Stimulated activated CD4-positive, alpha-beta T cell treated with anti-CD3 and anti-CD28 coated beads, Interleukin-4, amount 100 ng/mL, for 48 hours (primary cell): ENCODE measurements around the gene NOVA1.
"Not testable (repeated sequence)": the region's sequence is repeated elsewhere in the genome, so short reads cannot be mapped to it uniquely, and the experiment has no call there.

Experiments used
- DNase-seq, 2 donors: peaks; one replicate each; pipeline ENCODE4 v3.0.0-alpha.2; 2020; ENCODE audit warnings: low read depth in 2 of 2

Gene NOVA1, protein sequence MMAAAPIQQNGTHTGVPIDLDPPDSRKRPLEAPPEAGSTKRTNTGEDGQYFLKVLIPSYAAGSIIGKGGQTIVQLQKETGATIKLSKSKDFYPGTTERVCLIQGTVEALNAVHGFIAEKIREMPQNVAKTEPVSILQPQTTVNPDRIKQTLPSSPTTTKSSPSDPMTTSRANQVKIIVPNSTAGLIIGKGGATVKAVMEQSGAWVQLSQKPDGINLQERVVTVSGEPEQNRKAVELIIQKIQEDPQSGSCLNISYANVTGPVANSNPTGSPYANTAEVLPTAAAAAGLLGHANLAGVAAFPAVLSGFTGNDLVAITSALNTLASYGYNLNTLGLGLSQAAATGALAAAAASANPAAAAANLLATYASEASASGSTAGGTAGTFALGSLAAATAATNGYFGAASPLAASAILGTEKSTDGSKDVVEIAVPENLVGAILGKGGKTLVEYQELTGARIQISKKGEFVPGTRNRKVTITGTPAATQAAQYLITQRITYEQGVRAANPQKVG

DNA sequence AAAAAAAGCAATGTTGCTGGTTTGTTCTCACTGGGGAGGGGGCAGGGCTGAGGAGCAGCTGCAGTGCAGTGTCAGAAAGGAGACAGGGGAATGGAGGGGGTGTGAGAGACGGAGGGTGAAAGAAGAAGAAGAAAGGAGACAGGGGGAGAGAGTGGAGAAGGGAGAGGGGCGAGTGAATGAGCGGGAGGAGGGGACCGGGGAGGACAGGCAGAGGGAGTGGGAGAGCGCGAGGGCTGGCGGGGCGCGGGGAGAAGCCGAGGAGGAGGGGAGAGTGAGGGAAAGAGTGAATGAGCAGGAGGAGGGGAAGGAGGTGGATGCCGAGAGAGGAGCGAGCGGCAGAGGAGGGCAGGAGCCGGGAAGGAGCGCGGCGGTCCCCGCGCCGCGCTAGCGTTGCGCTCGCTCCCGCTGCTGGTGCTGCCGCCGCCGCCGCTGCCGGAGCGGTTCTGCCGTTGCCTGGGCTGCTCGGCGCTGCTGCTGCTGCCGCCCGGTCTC lies at the start of gene NOVA1:
NOVA1 (minus strand) TSS at position 445 of the 492 bp plus-strand sequence. CDS start 597 bp downstream, outside the sequence.
- DNase-seq = no peak

DNA sequence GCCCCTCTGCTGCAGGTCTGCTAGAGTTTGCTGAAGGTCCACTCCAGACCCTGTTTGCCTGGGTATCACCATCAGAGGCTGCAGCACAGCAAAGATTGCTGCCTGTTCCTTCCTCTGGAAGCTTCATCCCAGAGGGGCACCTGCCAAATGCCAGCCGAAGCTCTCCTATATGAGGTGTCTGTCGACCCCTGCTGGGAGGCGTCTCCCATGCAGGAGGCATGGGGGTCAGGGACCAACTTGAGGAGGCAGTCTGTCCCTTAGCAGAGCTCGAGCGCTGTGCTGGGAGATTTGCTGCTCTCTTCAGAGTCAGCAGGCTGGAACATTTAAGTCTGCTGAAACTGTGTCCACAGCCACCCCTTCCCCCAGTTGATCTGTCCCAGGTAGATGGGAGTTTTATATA lies 47.2 kb upstream of the NOVA1 start:
- DNase-seq = not testable (repeated sequence)

DNA sequence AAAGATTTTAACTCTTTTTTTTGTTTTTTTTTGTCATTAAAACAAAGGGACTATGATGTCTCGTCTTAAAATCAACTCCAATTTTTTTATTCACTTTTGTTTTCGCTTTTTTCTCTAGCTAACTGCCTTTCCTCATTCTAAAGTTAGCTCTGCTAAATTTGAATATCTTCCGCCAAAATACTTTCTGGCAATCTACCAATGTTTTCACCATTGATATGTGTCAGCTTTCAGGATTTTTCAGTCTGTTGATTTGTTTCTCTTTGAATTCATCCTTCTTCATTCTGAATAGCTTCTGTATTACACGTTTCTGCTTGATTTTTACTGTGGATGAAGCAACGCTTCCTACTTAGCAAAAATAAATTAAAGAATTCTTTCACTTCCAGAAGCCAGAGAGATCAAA lies 38.7 kb upstream of the NOVA1 start:
- no peak for DNase-seq

DNA sequence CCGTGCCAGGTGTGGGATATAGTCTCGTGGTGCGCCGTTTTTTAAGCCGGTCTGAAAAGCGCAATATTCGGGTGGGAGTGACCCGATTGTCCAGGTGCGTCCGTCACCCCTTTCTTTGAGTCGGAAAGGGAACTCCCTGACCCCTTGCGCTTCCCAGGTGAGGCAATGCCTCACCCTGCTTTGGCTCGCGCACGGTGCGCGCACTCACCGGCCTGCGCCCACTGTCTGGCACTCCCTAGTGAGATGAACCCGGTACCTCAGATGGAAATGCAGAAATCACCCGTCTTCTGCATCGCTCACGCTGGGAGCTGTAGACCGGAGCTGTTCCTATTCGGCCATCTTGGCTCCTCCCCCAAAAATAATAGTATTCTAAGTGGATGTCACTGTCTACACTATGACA lies 37.1 kb upstream of the NOVA1 start:
- not testable (repeated sequence) for DNase-seq

DNA sequence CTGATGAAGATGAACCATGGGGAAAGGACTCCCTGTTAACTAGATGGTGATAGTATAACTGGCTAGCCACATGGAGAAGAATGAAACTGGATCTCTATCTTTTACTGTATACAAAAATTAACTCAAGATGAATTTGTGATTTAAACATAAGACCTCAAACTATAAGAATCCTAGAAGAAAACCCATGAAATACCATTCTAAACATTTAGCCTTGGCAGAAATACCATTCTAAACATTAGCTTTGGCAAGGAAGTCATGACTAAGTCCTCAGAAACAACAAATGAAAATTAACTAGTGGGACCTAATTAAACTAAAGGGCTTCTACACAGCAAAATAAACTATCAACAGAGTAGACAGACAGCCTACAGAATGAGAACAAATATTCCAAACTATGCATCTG lies 28.4 kb upstream of the NOVA1 start:
- no peak for DNase-seq

DNA sequence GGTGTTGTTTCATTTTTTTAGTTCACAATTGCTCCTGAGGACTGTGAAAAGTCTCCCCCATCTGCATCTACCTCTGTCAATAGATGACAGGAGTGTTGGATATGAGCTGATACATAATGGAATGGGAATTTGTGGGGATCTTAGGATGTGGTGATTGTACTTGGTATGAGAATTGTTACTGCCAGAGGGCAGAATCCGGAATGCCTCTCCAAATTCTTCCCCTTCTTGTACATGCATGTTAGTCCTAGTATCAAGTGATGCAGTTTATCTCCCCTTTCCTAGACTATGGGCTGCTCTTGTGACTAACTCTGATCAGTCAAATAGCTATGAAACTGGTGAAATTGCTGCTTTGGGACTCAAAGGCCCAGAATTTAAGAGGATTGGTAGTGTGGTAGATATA lies 24.8 kb upstream of the NOVA1 start:
- no peak for DNase-seq

DNA sequence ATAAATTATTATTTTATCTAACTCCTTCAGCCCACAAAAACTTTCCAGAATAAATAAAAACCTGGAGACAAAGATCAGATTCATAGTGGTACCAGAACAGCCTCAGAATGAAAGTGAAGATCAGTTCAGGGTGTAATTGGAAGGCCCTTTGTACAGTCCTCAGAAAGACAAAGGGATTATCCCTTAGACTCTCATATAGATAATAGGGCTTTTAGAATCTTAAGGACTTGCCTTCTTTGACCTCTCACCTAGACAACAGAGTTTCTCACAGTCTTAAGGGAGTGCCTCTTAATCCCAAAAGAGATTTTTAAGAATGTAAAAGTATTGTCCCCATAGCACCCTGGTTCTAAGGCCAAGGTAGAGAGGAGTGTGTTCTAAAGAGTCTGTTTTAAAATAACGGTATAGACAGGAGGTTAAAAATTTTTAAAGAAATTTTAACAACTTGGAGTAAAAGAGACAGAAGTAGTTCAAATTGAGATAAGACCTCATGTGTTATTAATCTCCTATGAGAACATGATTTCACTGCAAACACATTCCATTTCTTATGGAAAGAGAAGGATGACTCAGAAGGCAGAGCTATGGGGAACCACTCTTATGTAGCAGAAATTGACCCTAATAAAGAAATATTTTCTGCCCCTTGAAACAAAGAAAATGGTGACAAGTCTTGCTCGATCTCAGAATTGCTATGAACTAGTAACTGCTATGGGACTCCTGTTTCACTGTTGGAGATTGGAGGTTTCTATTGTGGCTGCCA lies 24.2 kb upstream of the NOVA1 start:
- no peak for DNase-seq

DNA sequence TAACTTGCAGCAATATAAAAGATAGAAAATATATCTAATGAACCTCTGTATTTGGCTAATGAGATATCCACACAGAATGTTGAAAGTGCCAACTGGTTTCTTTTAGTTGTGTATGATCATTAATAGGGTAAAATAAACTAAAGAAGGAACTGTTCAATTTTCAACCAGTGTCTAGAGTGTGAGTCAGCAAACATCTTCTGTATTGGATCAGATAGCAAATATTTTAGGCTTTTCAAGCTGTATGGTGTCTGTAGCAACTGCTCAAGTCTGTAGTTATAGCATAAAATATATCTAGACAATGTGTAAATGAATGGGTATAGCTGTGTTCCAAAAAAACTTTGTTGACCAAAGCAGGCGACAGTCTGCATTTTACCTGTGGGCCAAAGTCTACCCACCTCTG lies 23.5 kb upstream of the NOVA1 start:
- no peak for DNase-seq

DNA sequence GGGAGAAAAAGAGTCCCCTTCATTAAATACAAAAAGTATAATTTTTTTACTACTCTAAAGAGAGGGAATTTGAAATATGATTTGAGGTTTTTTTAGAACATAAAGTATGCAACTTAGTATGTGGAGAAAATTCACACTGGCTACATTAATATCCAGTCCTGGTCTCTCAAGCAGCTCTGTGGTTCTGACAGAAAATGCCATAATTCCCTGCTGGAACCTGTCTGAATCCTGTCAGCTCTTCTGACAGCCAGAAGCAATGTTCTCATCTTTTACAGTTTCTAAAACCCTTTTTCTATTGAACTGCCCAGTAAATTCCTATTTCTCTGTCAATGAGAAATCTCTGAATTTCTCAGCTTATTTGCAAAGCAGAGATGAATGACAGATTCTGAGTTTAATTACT lies 13.4 kb upstream of the NOVA1 start:
- no peak for DNase-seq

DNA sequence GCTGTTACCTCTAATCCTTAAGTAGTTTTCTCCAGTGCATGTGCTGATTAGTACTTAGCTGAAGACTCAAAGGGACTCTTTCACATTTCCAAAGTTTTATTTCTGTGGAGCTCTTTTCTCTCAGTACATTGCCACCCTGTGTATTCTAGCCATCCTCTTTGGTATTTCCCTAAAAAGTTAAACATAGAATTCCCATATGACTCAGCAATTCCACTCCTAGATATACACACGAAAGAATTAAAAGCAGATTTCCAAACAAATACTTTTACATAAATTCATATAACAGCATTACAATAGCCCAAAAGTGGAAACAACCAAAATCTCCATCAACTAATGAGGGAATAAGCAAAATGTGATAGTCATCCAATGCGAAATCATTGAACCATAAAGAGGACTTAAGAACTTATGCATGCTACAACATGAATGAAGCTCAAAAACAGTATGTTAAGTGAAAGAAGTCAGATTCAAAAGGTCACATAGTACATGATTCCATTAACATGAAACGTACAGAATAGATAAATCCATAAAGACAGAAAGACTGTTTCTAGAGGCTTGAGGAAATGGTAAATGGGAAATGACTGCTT lies 9.0 kb upstream of the NOVA1 start:
- no peak for DNase-seq

DNA sequence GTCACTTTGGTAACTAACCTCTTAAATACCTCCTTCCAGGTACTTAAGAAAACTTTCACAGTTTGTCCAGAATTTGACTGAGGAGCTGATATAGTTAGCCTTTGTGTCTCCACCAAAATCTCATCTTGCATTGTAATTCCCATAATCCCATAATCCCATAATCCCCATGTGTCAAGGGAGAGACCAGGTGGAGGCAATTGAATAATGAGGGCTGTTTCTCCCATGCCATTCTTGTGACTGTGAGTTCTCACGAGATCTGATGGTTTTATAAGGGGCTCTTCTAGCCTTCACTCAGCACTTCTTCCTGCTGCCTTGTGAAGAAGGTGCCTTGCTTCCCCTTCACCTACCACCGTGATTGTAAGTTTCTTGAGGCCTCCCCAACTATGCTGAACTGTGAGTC lies 7.8 kb upstream of the NOVA1 start:
- no peak for DNase-seq

DNA sequence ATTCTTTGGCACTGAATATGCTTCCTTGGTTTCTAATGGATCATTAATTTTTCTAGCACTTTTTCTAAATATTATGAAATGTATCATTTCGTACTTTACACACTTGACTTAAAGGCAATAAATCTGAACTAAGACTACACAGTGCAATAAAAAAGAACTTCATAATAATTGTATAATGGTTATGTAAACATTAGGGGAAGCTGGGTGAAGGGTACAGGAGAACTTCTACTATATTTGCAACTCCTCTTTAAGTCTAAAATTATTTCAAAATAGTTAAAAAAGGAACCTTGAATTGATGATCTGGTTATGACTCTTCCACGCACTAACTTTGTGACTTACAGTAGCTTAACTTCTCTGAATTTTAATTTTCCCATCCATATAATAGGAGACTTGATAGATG lies 5.1 kb upstream of the NOVA1 start:
- DNase-seq = no peak

DNA sequence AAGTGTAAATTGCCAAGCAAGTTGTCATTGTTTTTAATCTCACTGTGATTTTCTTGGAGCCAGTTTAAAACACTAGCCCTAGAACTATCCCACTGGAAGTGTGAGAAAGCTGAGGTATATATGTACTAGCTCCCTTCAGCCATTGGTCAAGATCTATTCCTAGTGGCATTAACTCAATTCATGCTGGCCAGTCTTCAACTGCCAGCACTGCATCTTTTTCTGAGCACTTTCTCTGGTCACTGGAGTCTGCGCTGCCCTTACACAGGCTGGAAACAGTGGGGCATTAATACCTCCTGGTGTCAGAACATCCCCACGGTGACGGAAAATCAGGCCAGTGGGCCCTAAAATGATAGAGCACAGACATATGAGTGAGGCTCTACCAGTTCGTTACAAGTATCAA lies 4.0 kb upstream of the NOVA1 start:
- no peak for DNase-seq

DNA sequence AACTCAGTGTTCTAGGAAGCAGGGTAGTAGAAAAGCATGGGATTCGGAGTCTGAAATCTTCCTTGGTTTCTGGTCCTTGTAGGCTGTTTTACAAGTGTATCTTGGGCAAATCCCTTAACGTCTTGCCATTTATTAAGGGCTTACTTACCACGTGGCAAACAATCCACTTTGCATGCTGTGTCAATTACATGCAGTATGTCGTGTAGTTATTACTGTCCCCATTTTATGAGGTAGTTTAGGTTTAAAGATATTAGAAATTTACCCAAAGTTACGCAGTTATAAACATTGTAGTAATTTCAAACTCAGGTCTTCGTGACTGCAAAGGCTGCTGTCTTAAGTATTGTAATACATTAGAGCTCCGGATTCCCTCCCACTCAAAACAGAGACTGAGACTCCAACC lies 1.5 kb upstream of the NOVA1 start:
- no peak for DNase-seq

DNA sequence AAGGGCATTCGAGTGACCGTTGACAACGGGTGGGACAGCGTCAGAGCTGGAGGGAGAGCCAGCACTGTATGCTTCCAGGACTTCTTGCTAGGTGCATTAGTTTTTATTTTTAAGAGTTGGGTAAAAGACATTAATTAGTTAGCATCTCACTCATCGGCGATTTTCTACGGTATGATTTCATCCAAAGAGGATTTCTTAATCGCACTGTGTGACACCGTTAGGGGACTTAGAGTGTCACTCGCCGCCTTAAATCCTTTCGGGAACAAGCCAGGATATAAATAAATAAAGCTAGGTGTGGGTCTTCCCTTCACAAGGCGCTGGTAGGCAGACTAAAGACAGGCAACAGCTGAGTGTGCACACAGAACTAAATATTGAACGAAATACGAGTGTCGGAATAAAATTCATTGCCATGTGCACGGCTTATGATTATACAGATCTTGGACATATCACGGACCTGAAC lies 869 bp upstream of the NOVA1 start:
- no peak for DNase-seq

DNA sequence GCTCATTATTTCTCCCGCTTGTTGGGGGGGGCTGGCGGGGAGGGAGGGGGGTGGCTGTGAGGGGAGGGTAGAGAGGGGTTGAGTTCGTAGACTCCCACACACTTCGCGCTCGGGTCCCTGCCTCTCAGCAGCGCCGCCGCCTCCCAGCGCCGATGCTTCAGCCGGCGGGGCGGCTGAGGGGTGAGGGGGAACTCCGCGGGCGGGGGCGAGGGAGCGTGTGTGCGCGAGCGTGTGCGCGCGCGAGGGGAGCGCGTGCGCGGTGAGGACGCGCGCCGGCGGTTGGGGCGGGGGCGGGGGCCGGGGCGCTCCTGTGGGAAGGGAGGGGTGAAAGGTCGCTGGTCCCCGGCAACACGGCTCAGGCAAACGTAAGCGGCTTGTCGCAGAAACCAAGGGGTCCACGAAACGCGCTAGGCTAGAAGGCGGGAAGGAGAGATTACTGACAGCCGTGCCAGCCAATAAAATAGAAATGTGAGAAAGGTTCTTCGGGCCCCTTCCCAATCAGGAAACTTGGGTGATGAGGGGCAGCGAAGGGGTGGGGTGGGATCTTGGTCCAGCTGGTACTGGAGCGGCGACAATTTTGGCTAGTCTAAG lies 343 bp upstream of the NOVA1 start:
- DNase-seq = no peak

DNA sequence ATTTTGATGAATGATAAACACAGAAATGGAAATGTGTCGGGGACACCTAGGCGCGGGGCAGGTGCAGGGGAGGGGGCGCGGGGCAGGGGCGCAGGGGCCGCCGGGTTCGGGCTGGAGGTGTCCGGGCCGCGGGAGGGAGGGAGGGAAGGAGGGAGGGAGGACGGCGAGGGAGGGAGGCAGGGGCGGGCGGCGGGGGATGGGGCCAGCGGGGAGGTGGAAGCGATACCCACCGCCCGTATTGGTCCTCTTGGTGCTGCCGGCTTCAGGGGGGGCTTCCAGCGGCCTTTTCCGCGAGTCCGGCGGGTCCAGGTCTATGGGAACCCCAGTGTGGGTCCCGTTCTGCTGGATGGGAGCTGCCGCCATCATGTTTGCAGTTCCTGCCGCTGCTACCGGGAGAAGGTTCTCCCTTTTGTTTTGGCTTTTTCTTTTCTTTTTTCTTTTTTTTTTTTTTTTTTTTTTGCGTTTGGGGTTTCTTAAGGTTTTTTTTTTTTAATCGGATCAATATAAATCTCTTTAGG lies 703 bp downstream of the NOVA1 start:
- DNase-seq = no peak

DNA sequence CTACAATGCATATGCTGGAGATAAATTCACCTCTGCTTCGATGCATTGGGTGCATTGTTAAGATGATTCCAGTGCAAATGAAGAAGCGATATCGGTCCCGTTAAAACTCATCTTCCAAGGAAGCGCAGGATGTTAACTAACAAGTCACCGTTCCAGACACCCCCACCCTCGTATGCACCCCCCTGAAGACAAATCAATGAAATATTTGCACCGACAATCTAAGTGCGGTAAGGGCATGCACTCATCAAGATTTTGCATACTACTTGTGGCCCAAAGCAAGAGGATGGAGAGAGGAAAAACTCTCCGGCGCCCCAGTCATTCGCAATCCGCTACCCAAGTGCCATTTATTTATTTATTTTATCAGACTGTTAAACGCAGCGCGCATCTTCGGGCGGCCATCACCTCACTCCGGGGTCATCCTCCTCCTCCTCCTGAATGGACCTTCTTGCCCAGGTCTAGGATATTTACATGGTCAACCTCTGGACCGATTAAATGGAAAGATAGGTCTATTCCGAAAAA lies 1.2 kb downstream of the NOVA1 start:
- no peak for DNase-seq

DNA sequence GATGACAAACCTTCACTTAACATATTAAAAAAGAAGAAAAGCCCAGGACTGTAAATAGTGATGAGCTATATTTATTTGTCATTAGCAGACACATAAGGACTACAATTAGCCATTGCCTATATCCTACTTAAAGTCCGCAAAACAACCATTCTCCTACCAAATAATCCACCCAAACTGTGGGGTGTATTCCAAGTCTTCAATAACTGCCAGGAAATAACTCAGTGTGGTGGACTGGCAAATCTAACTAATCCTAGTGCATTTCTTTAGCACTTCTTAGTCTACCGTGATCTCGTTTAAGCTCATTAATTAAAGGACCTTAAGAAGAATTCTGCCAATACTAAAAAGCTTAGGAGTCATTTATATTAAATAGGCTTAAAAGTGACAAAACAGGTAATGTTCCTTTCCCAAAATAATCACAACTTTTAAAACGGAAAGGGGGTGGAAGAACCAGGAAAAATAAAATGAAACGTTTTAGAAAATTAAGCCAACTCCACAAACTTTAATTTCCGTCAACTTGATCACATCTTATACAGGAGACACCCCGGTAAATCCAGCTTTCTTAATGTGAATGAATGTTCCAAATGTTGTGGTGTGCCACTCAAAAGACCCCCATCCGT lies 1.8 kb downstream of the NOVA1 start:
- no peak for DNase-seq

DNA sequence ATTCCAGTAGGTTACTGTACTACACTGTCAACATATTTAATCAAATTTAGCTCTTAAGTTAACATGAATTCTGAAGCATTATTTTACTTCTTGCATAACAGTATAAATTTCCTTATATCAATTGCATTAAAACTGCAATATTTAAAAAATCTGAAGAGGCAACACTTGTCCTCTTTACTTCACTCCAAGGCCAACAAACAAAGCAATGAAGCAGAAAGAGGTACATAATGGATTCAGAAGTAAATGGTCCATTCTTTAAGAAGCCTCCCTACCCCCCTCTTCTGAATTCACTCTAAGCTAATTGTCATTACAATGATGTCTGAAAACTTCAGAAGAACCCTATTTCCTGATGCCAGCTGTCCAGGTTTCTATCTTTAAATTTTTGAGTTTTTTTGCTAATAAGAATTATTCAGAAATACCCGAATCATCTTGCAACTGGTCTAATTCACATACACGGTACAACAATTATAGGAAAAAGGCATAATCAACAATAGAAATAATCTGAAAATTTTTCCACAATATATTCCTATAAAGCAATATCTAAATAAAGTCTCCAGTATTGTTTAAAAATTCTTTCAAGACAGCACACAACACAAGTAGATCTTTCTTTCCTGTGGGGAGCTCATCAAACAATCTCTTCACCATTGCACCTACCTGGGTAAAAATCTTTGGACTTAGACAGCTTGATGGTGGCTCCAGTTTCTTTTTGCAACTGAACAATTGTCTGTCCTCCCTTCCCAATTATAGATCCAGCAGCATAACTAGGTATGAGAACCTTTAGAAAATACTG lies 2.9 kb downstream of the NOVA1 start:
- DNase-seq = no peak
